Activated CD4-positive, alpha-beta T cell treated with anti-CD3 and anti-CD28 coated beads, Interleukin-2, amount 50 U/mL, for 1 hour (primary cell): ENCODE data around the gene RFXAP.

Experiments
- DNase-seq: peaks from one replicate; pipeline ENCODE4 v3.0.0-alpha.2; 2020

RFXAP gene

GRCh38 chr13:36870050-36870692 is 51.1 kb downstream of the RFXAP start:
- DNase-seq: no peak

- no peak for DNase-seq
These were observed 53.6 kb downstream of the RFXAP start for GRCh38 chr13:36872621-36873020.

GRCh38 chr13:36875431-36875830 is 56.4 kb downstream of the RFXAP start:
- DNase-seq: no peak

- no peak for DNase-seq
These were observed 56.9 kb downstream of the RFXAP start for GRCh38 chr13:36875961-36876360.
